ENCODE results near the gene GUSB. TPM values are rescaled to one million over a fixed set of nuclear protein-coding genes. Genes with fewer than 3 reads are reported as not detected.

GUSB gene
- total RNA-seq, 1 experiment from 2014 or later, result 42.3 TPM

DNA sequence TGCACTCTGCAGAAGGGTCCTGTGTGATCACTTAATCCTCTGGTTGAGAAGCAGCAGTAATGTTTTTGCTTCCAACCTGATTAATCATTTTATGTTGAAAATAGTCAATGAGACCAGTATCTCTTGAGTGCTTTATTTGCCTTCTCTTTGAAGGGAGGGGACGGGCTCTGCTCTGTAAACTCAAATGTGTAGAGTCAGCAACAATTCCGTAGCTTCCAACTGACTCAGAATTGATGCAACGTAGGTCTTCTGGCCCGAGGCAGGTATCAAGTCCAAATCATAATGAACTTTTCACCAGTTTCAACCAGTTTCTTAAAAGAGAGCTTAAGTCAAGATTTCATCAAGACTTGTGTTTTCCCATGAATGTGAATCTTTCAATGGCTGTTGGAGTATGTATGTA lies 26.3 kb downstream of the GUSB start:
- no peak overlapping the region for H3K27ac Mint-ChIP-seq
- peaks cover 41% of the 10 kb centered on the region for H3K36me3 Mint-ChIP-seq
- H3K4me1 Mint-ChIP-seq, result no peaks in the 10 kb centered on the region
- no peak for TF ChIP-seq SMAD3 (CRISPR knock-in tag; IDR thresholded peaks at IDR 0.05; ENCODE audit: borderline replicate concordance)
- no peak for TF ChIP-seq NFYB (CRISPR knock-in tag; conservative IDR thresholded peaks at IDR 0.05; ENCODE audit: low read depth)
- no peak for TF ChIP-seq JUN (CRISPR knock-in tag; IDR thresholded peaks at IDR 0.05)
- TF ChIP-seq, protein P1, sequence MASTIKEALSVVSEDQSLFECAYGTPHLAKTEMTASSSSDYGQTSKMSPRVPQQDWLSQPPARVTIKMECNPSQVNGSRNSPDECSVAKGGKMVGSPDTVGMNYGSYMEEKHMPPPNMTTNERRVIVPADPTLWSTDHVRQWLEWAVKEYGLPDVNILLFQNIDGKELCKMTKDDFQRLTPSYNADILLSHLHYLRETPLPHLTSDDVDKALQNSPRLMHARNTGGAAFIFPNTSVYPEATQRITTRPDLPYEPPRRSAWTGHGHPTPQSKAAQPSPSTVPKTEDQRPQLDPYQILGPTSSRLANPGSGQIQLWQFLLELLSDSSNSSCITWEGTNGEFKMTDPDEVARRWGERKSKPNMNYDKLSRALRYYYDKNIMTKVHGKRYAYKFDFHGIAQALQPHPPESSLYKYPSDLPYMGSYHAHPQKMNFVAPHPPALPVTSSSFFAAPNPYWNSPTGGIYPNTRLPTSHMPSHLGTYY (CRISPR knock-in tag; IDR thresholded peaks at IDR 0.05), result no peak
- TF ChIP-seq, protein P2, sequence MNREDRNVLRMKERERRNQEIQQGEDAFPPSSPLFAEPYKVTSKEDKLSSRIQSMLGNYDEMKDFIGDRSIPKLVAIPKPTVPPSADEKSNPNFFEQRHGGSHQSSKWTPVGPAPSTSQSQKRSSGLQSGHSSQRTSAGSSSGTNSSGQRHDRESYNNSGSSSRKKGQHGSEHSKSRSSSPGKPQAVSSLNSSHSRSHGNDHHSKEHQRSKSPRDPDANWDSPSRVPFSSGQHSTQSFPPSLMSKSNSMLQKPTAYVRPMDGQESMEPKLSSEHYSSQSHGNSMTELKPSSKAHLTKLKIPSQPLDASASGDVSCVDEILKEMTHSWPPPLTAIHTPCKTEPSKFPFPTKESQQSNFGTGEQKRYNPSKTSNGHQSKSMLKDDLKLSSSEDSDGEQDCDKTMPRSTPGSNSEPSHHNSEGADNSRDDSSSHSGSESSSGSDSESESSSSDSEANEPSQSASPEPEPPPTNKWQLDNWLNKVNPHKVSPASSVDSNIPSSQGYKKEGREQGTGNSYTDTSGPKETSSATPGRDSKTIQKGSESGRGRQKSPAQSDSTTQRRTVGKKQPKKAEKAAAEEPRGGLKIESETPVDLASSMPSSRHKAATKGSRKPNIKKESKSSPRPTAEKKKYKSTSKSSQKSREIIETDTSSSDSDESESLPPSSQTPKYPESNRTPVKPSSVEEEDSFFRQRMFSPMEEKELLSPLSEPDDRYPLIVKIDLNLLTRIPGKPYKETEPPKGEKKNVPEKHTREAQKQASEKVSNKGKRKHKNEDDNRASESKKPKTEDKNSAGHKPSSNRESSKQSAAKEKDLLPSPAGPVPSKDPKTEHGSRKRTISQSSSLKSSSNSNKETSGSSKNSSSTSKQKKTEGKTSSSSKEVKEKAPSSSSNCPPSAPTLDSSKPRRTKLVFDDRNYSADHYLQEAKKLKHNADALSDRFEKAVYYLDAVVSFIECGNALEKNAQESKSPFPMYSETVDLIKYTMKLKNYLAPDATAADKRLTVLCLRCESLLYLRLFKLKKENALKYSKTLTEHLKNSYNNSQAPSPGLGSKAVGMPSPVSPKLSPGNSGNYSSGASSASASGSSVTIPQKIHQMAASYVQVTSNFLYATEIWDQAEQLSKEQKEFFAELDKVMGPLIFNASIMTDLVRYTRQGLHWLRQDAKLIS (CRISPR knock-in tag; IDR thresholded peaks at IDR 0.05; ENCODE audit: borderline replicate concordance), result no peak
- TF ChIP-seq, protein P3, sequence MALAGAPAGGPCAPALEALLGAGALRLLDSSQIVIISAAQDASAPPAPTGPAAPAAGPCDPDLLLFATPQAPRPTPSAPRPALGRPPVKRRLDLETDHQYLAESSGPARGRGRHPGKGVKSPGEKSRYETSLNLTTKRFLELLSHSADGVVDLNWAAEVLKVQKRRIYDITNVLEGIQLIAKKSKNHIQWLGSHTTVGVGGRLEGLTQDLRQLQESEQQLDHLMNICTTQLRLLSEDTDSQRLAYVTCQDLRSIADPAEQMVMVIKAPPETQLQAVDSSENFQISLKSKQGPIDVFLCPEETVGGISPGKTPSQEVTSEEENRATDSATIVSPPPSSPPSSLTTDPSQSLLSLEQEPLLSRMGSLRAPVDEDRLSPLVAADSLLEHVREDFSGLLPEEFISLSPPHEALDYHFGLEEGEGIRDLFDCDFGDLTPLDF (CRISPR knock-in tag; IDR thresholded peaks at IDR 0.05), result no peak
- TF ChIP-seq, protein P4, sequence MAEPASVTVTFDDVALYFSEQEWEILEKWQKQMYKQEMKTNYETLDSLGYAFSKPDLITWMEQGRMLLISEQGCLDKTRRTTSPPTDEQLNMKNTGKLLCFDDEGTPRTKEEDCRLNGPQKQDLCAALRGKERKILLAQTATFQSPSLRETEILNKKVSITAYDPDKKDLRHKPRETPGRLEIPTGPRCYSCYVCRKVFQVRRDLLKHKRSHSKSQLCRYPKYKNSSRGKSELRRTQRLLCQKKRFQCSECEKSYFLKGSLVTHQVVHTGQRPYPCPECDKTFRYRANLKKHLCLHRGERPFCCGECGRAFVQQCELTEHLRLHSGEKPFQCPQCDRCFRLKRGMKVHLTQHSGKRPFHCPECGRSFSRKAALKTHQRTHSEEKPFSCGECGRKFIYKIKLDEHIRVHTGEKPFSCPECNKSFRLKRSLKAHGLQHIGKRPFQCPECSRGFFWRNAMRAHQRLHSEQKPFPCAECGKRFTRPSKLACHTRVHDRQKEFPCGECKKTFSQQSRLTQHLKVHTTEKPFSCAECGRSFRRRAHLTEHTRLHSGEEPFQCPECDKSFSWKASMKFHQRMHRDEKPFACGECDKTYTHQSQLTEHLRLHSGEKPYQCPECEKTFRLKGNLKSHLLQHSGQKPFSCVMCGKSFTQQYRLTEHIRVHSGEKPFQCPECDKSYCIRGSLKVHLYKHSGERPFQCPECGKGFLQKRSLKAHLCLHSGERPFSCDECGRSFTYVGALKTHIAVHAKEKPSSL (CRISPR knock-in tag; conservative IDR thresholded peaks at IDR 0.05), result no peak
- TF ChIP-seq, protein P5, sequence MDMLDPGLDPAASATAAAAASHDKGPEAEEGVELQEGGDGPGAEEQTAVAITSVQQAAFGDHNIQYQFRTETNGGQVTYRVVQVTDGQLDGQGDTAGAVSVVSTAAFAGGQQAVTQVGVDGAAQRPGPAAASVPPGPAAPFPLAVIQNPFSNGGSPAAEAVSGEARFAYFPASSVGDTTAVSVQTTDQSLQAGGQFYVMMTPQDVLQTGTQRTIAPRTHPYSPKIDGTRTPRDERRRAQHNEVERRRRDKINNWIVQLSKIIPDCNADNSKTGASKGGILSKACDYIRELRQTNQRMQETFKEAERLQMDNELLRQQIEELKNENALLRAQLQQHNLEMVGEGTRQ (CRISPR knock-in tag; IDR thresholded peaks at IDR 0.05), result no peak
- POLR2A ChIA-PET, result no interaction called here
- CTCF ChIA-PET, result no interaction called here
- no peak for ATAC-seq
- no peaks in the 10 kb centered on the region for H3K9me3 Mint-ChIP-seq
- no peak overlapping the region for H3K4me3 Mint-ChIP-seq
- no peaks in the 10 kb centered on the region for H3K27me3 Mint-ChIP-seq (ENCODE audit: low read depth)
- no peak for DNase-seq (ENCODE audit: low spot score)

DNA sequence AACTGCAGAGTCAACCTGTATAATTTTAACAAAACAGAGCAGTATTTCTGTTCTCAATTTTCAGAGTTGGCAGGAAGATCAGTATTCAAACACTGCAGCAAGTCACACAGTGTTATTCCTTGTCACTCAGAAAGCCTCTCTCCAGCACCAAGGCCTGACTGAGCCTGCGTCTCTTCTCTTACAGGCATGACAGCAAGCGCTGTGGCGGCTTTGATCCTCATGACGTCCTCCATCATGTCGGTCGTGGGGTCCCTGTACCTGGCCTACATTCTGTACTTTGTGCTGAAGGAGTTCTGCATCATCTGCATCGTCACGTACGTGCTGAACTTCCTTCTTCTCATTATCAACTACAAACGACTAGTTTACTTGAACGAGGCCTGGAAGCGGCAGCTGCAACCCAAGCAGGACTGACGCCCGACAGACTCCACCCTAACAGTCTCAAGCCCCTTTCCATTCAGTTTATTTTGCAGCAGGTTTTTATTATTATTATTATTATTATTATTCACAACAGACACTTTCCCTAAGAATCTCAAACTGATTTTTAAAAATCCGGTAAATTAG lies 28.0 kb downstream of the GUSB start:
- ChIA-PET CTCF (no interaction called here), POLR2A (no interaction called here)
- Mint-ChIP-seq H3K36me3 (peaks cover 28% of the 10 kb centered on the region), H3K4me1 (no peaks in the 10 kb centered on the region), H3K4me3 (no peak overlapping the region), H3K27ac (no peak overlapping the region), H3K27me3 (ENCODE audit: low read depth) (no peaks in the 10 kb centered on the region), H3K9me3 (no peaks in the 10 kb centered on the region)
- TF ChIP-seq FOXJ3 (CRISPR knock-in tag; IDR thresholded peaks at IDR 0.05; ENCODE audit: borderline replicate concordance) (no peak), EMX1 (CRISPR knock-in tag; IDR thresholded peaks at IDR 0.05) (no peak), CBFB (CRISPR knock-in tag; IDR thresholded peaks at IDR 0.05; ENCODE audit: low read depth) (no peak), FOXK1 (CRISPR knock-in tag; IDR thresholded peaks at IDR 0.05) (no peak), RELA (CRISPR knock-in tag; IDR thresholded peaks at IDR 0.05; ENCODE audit: borderline replicate concordance) (no peak)
- TF ChIP-seq, protein P6, sequence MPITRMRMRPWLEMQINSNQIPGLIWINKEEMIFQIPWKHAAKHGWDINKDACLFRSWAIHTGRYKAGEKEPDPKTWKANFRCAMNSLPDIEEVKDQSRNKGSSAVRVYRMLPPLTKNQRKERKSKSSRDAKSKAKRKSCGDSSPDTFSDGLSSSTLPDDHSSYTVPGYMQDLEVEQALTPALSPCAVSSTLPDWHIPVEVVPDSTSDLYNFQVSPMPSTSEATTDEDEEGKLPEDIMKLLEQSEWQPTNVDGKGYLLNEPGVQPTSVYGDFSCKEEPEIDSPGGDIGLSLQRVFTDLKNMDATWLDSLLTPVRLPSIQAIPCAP (CRISPR knock-in tag; IDR thresholded peaks at IDR 0.05), result no peak
- no peak for ATAC-seq
- DNase-seq (ENCODE audit: low spot score), result no peak
